Stimulated activated CD4-positive, alpha-beta T cell treated with anti-CD3 and anti-CD28 coated beads, TNF-alpha, amount 100 ng/mL, for 4 hours (primary cell): ENCODE measurements around the gene TMEM258.

ENCODE experiments used
- DNase-seq, 3 experiments: peaks; one replicate each; pipeline ENCODE4 v3.0.0-alpha.2; 2020; ENCODE audit warnings: low read depth in 3 of 3

Gene TMEM258

GRCh38 chr11:61795876-61796526 lies 3.6 kb upstream of the TMEM258 start:
- DNase-seq: no peak

DNA sequence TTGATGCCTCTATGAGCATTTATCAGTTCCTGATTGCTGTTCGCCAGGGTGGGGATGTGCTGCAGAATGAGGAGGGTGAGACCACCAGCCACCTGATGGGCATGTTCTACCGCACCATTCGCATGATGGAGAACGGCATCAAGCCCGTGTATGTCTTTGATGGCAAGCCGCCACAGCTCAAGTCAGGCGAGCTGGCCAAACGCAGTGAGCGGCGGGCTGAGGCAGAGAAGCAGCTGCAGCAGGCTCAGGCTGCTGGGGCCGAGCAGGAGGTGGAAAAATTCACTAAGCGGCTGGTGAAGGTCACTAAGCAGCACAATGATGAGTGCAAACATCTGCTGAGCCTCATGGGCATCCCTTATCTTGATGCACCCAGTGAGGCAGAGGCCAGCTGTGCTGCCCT lies 3.1 kb upstream of the TMEM258 start:
- DNase-seq: no peak

DNA sequence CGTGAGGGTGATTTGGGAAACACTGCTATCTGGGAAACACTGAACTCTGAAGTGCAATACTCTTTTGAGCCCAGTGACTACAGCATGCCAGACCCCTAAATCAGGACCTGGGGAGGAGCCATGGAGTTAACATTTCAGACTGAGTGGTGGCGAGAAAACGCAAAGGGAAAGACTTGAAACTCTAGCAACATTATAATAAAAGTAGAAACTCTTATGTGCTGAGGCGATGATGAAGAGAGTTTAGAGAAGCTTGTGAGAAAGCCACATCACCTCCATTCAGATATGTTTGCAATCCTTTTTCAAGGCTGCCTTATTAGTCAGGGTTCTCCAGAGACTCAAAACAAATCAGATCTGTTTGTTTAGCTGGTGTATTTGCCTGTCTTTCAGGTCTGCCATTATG lies 2.2 kb upstream of the TMEM258 start:
- no peak for DNase-seq

GRCh38 chr11:61793829-61794204 lies 1.4 kb upstream of the TMEM258 start:
- no peak for DNase-seq

GRCh38 chr11:61793083-61793828 lies 857 bp upstream of the TMEM258 start:
- DNase-seq: no peak

GRCh38 chr11:61791737-61792309 lies 576 bp downstream of the TMEM258 start:
- DNase-seq: no peak

GRCh38 chr11:61787928-61788491 lies 4.4 kb downstream of the TMEM258 start:
- no peak for DNase-seq

- DNase-seq: no peak
Measured at GRCh38 chr11:61785837-61786402, 6.5 kb downstream of the TMEM258 start.

DNA sequence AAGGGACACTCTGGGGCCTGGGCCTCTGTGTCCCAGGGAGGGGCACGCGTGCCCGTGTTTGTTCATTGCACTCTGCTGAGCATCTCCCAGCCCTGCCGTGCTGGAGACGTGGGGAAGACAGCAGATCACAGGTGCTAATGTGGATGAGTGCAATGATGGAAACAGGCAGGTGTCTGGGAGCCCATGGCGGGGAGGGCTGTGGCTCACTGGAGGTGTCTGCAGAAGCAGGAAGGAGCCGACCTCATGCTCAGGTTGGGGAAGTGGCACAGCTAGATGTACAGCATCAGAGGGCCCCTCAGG lies 7.9 kb downstream of the TMEM258 start:
- no peak for DNase-seq

DNA sequence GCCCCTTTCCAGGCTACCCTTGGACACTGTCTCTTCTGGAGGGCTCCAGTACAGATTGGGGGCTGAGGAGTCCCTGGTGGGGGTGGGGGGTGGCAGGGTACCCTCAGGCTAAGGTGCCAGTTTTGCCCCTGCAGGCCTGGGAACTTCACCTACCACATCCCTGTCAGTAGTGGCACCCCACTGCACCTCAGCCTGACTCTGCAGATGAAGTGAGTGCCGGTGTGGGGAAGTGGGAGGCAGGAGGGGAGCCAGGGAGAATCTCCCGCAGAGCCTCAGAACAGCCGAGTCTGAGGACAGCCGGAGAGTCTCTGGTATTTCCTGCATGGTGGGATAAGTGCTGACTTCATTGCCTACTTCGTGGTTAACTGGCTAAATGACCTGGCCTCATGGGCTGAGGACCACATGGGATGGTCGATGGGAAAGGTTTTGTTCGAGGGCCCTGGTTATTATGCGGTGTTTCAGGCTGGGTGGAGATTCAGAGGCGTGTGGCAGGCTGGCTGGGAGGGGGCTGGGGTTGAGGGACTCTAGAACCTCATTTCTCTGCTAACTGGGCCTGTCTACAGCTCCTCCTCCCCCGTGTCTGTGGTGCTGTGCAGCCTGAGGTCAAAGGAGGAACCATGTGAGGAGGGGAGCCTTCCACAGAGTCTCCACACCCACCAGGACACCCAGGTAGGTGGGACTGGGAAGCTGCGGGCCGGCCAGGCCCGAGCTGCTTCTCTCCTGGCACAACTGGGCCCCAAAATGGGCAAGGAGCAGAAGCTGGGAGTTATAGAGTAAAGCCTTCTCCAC lies 8.5 kb downstream of the TMEM258 start:
- DNase-seq: no peak

DNA sequence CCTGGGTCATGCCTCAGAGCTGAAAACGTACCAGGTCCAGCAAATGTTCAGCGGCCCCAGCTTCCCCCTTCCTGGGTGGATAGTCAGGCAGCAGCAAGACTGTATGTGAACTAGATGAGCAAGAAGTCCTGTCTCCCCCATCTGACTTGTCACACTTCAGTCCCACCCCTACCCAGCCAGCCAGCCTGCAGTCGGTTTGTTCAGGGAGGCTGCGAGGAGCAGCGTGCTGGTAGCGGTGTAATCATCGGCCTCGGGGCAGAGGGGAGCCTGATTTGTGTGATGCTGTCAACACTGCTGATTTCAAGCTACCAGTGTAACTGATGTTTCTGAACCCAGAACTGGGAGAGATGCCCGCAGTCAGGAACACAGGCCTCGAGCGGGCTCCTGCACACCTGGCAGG lies 9.6 kb downstream of the TMEM258 start:
- no peak for DNase-seq

GRCh38 chr11:61782299-61782698 lies 10.1 kb downstream of the TMEM258 start:
- DNase-seq: no peak

DNA sequence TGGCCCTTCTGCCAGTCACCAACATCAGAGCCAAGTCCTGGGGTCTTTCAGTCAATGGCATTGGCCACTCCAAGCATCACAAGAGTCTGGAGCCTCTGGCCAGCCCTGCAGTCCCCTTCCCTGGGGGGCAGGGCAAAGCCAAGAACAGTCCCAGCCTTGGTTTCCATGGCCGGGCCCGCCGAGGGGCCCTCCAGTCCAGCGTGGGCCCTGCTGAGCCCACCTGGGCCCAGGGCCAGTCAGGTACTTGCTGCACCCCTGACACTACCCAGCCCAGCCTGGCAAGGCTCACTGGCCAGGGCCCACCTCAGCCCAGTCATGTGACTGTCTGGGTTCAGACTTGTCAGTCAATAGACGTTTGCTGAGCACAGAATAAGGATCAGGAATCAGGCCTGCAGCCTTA lies 10.8 kb downstream of the TMEM258 start:
- DNase-seq: no peak

DNA sequence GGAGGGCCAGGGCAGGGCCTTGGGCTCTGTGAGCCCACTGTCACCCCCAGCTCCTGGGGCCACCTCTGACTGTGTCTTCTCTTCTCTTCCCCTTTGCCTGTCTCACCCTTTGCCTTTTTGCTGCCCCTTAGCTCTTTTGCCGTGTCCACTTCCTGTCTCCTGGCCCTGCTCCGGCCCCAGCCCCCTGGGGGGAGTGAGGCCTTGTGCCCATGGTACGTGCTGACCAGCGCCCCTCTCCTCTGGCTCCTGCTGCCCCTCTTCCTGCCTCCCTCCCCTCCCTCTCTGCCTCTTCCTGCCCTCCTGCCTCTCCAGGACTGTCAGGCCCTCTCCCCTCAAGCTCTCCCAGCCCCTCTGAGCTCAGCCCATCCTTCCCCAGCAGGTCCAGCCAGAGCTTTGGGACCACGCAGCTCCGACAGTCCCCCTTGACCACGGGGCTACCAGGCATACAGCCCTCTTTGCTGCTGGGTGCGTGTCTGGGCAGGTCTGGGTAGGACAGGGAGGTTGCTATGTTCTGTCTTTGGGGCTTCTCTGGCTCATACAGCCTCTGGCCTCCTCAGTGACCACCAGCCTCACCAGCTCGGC lies 11.7 kb downstream of the TMEM258 start:
- no peak for DNase-seq

GRCh38 chr11:61779666-61780525 lies 12.5 kb downstream of the TMEM258 start:
- no peak for DNase-seq

- DNase-seq: no peak
Measured at GRCh38 chr11:61778920-61779650, 13.3 kb downstream of the TMEM258 start.

GRCh38 chr11:61778357-61778886 lies 14.0 kb downstream of the TMEM258 start:
- DNase-seq: no peak

GRCh38 chr11:61777234-61778090 lies 14.9 kb downstream of the TMEM258 start:
- peak; percentile 44 to 53 (median 49) for DNase-seq
